Keratinocyte (primary cell): ENCODE measurements around the gene FAM170B. TPM values are rescaled to one million over a fixed set of nuclear protein-coding genes. Genes with fewer than 3 reads are reported as not detected.

Source experiments
- DNase-seq: peaks from one replicate; pipeline ENCODE4 v3.0.0-alpha.2; 2011; ENCODE audit warnings: low read depth, missing footprints, low spot score
- FAIRE-seq: peaks from 2 replicates; lab custom pipeline; 2011; peaks lifted over from hg19 to GRCh38; lab: Jason Lieb, UNC
- H2AFZ ChIP-seq: 2 replicates; pipeline ENCODE4 v1.6.0; 2012; ENCODE audit warnings: low read length, control low read depth, inconsistent platforms; ENCODE audit not compliant: control insufficient read depth
- H3K27ac ChIP-seq: 2 replicates; pipeline ENCODE4 v1.5.1; 2011; ENCODE audit warnings: low read length; ENCODE audit not compliant: control insufficient read depth, insufficient read depth
- H3K27me3 ChIP-seq: 3 replicates; pipeline ENCODE4 v1.6.0; 2011; ENCODE audit warnings: low read length; ENCODE audit not compliant: control insufficient read depth, insufficient read depth; ENCODE audit errors: extremely low read depth
- H3K36me3 ChIP-seq, 2 experiments: 2 replicates in 1 of 2; 3 replicates in 1 of 2; pipeline ENCODE4 v1.5.1; 2011; ENCODE audit warnings: low read length in 2 of 2, mild to moderate bottlenecking in 1 of 2; ENCODE audit not compliant: control insufficient read depth in 2 of 2, insufficient read depth in 2 of 2; ENCODE audit errors: extremely low read depth in 1 of 2
- H3K4me1 ChIP-seq: 3 replicates; pipeline ENCODE4 v1.5.1; 2011; ENCODE audit warnings: low read length; ENCODE audit not compliant: control insufficient read depth, insufficient read depth; ENCODE audit errors: extremely low read depth
- H3K4me2 ChIP-seq: 3 replicates; pipeline ENCODE4 v1.6.0; 2011; ENCODE audit warnings: low read depth, low read length; ENCODE audit not compliant: control insufficient read depth, insufficient read depth; ENCODE audit errors: extremely low read depth
- H3K4me3 ChIP-seq, 3 experiments: fragments of 200-600 bp in 1 of 3; sonication (generic) in 1 of 3; 2 replicates in 2 of 3; 3 replicates in 1 of 3; pipeline ENCODE4 v1.5.1; 2011 to 2016; ENCODE audit warnings: low read length in 3 of 3, mild to moderate bottlenecking in 3 of 3, control low read depth in 2 of 3, inconsistent platforms in 1 of 3, low read depth in 1 of 3, mixed read lengths in 1 of 3, mixed run types in 1 of 3, moderate library complexity in 1 of 3; ENCODE audit not compliant: control insufficient read depth in 2 of 3, insufficient read depth in 2 of 3; ENCODE audit errors: extremely low read depth in 1 of 3
- H3K79me2 ChIP-seq: 2 replicates; pipeline ENCODE4 v1.6.0; 2012; ENCODE audit warnings: low read length; ENCODE audit not compliant: control insufficient read depth, insufficient read depth
- H3K9ac ChIP-seq: 3 replicates; pipeline ENCODE4 v1.6.0; 2011; ENCODE audit warnings: low read length; ENCODE audit not compliant: control insufficient read depth, insufficient read depth; ENCODE audit errors: extremely low read depth
- H3K9me1 ChIP-seq: 3 replicates; pipeline ENCODE4 v1.6.0; 2011; ENCODE audit warnings: low read length; ENCODE audit not compliant: control insufficient read depth, insufficient read depth; ENCODE audit errors: extremely low read depth
- H3K9me3 ChIP-seq: 2 replicates; pipeline ENCODE4 v1.5.1; 2012; ENCODE audit warnings: low read depth, low read length; ENCODE audit not compliant: control insufficient read depth
- H4K20me1 ChIP-seq: 3 replicates; pipeline ENCODE4 v1.6.0; 2011; ENCODE audit warnings: low read length; ENCODE audit not compliant: control insufficient read depth, insufficient read depth; ENCODE audit errors: extremely low read depth
- EZH2 ChIP-seq: IDR thresholded peaks from one replicate; pipeline ENCODE4 v1.6.1; 2012; ENCODE audit warnings: inconsistent platforms, mild to moderate bottlenecking, low read length, moderate library complexity
- dilution Hi-C: fragments of 300-500 bp; cut with MboI; formaldehyde crosslinking; loops from one replicate; pipeline ENCODE4 v1.7.0; 2020; ENCODE audit warnings: low sequenced_read_pairs; ENCODE audit not compliant: extremely low pct_ligation_motif_present
- polyA plus RNA-seq, 5 experiments: library from polyadenylated mRNA; depleted of rRNA in 3 of 5; stranded (reverse) in 3 of 5; stranded (forward) in 1 of 5; unstranded in 1 of 5; fragments of >200 nt; gene quantifications; 1 replicate in 1 of 5; 2 replicates in 3 of 5; 3 replicates in 1 of 5; pipeline versions ENCODE4 v1.2.1 to v1.2.3, GENCODE V29; 2011 to 2012; ENCODE audit warnings: missing spikeins in 2 of 5, low read depth in 1 of 5, low replicate concordance in 1 of 5
- TF ChIP-seq, protein P1 (sequence below), 3 experiments: IDR thresholded peaks in 1 of 3; conservative IDR thresholded peaks in 1 of 3; optimal IDR thresholded peaks in 1 of 3; 2 replicates in 2 of 3; 3 replicates in 1 of 3; pipeline versions ENCODE3 to v1.5.1; 2011; ENCODE audit warnings: low read length in 3 of 3, mild to moderate bottlenecking in 3 of 3, moderate library complexity in 2 of 3, control low read depth in 1 of 3, inconsistent platforms in 1 of 3; ENCODE audit not compliant: insufficient read depth in 2 of 3; ENCODE audit errors: extremely low read depth in 1 of 3

FAM170B gene
- polyA plus RNA-seq, 1 donor (not counting 4 experiments of a cell fraction or from before 2014, with no cell fraction given): not detected

DNA sequence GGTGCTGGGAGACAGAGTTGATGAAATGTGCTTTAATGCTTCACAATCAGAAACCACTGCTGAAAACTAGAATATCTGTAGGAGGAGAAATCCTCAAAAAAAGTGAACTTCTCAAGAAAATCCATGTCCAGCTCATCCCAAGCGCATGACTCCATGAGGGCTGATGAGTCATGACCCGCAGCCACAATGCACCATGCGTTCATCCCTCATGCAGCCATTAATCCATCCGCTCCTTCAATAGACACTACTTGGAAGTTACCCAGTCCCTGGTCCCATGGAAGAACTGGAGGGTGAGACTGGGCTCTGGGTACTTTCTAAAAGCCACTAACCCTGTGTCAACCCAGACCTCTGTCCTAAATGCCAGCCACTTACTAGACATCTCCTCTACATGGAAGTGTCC, 29.9 kb upstream of the FAM170B start:
- no peak for TF ChIP-seq EZH2
- TF ChIP-seq, protein P1, sequence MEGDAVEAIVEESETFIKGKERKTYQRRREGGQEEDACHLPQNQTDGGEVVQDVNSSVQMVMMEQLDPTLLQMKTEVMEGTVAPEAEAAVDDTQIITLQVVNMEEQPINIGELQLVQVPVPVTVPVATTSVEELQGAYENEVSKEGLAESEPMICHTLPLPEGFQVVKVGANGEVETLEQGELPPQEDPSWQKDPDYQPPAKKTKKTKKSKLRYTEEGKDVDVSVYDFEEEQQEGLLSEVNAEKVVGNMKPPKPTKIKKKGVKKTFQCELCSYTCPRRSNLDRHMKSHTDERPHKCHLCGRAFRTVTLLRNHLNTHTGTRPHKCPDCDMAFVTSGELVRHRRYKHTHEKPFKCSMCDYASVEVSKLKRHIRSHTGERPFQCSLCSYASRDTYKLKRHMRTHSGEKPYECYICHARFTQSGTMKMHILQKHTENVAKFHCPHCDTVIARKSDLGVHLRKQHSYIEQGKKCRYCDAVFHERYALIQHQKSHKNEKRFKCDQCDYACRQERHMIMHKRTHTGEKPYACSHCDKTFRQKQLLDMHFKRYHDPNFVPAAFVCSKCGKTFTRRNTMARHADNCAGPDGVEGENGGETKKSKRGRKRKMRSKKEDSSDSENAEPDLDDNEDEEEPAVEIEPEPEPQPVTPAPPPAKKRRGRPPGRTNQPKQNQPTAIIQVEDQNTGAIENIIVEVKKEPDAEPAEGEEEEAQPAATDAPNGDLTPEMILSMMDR (optimal IDR thresholded peaks at IDR 0.05 in 1 of 3, IDR thresholded peaks at IDR 0.05 in 1 of 3, conservative IDR thresholded peaks at IDR 0.05 in 1 of 3; ENCODE audit: extremely low read depth in 1 of 3, insufficient read depth in 2 of 3, low read length in 3 of 3): no peak
- no peak for FAIRE-seq
- Histone ChIP-seq H2AFZ (no peak overlapping the region), H3K36me3 (no peaks in the 10 kb centered on the region), H3K4me1 (no peaks in the 10 kb centered on the region), H3K9me3 (no peaks in the 10 kb centered on the region), H3K4me3 (no peak overlapping the region), H3K4me2 (no peak overlapping the region), H3K79me2 (no peaks in the 10 kb centered on the region), H4K20me1 (no peaks in the 10 kb centered on the region), H3K27me3 (no peaks in the 10 kb centered on the region), H3K9ac (no peak overlapping the region), H3K27ac (no peak overlapping the region), H3K9me1 (no peaks in the 10 kb centered on the region)
- dilution Hi-C loops: no loop called here
- DNase-seq: no peak

GRCh38 chr10:49162761-49163310, 29.0 kb upstream of the FAM170B start:
- TF ChIP-seq EZH2: no peak
- TF ChIP-seq, protein P1 (optimal IDR thresholded peaks at IDR 0.05 in 1 of 3, IDR thresholded peaks at IDR 0.05 in 1 of 3, conservative IDR thresholded peaks at IDR 0.05 in 1 of 3; ENCODE audit: extremely low read depth in 1 of 3, insufficient read depth in 2 of 3, low read length in 3 of 3): no peak

More at GRCh38 chr10:49162761-49163310, 29.0 kb upstream of the FAM170B start:
- H3K9me3 ChIP-seq: no peaks in the 10 kb centered on the region
- no peaks in the 10 kb centered on the region for H3K27me3 ChIP-seq
- dilution Hi-C loops: no loop called here
- no peaks in the 10 kb centered on the region for H4K20me1 ChIP-seq
- H3K4me2 ChIP-seq: no peak overlapping the region
- H3K4me1 ChIP-seq: no peaks in the 10 kb centered on the region
- no peak overlapping the region for H3K9ac ChIP-seq
- no peaks in the 10 kb centered on the region for H3K9me1 ChIP-seq
- no peak overlapping the region for H2AFZ ChIP-seq
- H3K4me3 ChIP-seq: no peak overlapping the region
- DNase-seq (no peak), FAIRE-seq (no peak)
- H3K27ac ChIP-seq: no peak overlapping the region
- no peaks in the 10 kb centered on the region for H3K36me3 ChIP-seq
- H3K79me2 ChIP-seq: no peaks in the 10 kb centered on the region
